ENCODE data around the gene TADA3.
"Not testable (repeated sequence)": the region's sequence is repeated elsewhere in the genome, so short reads cannot be mapped to it uniquely, and the experiment has no call there.

TADA3 gene

DNA sequence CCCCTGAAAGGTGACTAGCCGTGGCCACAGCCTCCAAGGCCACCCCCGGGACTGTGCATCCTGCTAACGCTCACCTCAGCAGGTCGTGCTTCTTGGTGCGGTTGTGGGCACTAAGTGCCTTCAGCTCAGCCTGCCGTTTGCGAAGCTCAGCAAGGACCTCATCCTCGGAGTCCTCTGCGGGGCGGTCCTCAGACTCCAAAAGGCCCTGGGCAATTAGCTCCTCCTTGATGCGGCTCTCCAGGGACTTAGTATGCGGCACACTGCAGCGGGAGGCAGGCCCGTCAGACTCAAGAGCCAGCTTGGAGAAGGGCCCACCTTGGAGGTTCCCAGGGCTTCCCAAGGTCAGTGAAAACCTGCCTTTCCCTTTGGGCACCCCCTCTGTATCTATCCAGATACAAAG lies 8.3 kb downstream of the TADA3 start:
- TF ChIP-seq ZNF274 (IDR thresholded peaks at IDR 0.05; ENCODE audit: low read depth, low read length), result no peak
- H3K4me3 ChIP-seq (ENCODE audit: low read length), result no peak overlapping the region

DNA sequence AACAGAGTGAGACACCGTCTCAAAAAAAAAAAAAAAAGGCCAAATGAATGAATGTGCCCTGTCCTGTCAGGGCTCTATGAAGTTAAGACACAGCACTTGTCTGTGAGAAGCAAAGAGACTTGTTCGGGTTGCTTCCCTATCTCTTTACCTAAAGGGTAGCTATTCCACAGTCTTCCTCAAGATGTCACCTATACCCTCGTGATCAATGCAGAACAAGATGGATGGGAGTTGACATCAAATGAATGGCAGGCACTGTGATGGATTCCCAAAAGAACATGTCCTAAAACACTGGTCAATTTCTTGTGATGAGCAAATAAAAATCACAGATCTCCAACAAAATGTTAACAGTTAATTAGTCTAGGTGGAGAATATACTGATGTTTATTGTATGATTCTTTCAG lies 9.5 kb downstream of the TADA3 start:
- no peak overlapping the region for H3K4me3 ChIP-seq (ENCODE audit: low read length)
- no peak for TF ChIP-seq ZNF274 (IDR thresholded peaks at IDR 0.05; ENCODE audit: low read depth, low read length)

DNA sequence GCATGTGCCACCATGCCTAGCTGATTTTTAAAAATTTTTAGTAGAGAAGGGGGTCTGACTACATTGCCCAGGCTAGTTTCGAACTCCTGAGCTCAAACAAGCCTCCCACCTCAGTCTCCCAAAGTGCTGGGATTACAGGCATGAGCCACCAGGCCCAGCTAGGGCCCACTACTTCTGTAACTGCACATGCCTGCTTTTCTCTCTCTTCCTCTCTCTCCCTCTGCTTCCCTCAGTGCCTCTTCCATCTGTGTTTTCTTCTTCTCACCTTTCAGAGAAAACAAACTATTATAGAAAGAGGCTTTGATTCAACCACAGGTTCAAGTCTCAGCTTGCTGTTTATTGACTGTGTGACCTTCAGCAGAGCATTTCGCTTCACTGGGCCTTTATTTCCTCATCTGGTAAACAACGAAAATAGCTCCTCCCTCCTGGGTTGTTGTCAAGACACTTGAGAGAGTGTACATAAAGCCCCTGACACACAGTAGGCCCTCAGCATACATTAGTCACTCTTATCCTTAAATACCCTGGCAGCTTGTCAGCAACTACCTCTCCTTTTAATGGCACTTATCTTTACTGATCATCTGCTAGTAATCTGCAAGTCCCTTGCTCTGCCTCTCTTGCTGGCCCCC lies 10.2 kb downstream of the TADA3 start:
- no peak overlapping the region for H3K4me3 ChIP-seq (ENCODE audit: low read length)

DNA sequence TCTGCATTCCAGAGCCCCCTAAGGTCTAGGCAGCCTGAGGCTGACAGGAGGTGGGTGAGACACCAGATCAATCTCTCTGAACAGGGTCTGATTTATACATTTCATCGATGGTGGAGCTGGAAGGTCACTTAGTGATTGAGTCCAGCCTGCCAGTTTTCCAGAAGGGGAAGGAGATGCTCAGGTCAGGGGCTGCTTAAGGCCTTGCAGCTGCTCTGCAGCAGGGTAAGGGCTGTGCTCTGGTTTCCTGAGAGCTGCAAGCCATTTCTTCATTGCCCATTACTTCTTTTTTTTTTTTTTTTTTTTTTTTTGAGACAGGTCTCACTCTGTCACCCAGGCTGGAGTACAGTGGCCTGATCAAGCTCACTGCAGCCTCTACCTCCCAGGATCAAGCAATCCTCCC lies 10.7 kb downstream of the TADA3 start:
- no peak for TF ChIP-seq ZNF274 (IDR thresholded peaks at IDR 0.05; ENCODE audit: low read depth, low read length)
- H3K4me3 ChIP-seq (ENCODE audit: low read length), result no peak overlapping the region

More for the DNA sequence above, 10.2 kb downstream of the TADA3 start:
- TF ChIP-seq ZNF274 (IDR thresholded peaks at IDR 0.05; ENCODE audit: low read depth, low read length), result no peak

DNA sequence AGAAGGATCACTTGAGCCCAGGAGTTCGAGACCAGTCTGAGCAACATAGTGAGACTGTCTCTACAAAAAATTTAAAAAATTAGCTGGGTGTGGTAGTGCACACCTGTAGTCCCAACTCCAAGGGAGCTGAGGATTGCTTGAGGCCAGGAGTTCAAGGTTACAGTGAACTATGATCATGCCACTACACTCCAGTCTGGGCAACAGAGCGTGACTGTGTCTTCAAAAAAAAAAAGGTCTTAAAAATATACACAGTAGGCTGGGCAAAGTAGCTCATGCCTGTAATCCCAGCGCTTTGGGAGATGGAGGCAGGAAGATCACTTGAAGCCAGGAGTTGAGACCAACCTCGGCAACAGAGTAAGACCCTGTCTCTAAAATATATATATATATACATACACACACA lies 11.4 kb downstream of the TADA3 start:
- no peak overlapping the region for H3K4me3 ChIP-seq (ENCODE audit: low read length)
- no peak for TF ChIP-seq ZNF274 (IDR thresholded peaks at IDR 0.05; ENCODE audit: low read depth, low read length)

DNA sequence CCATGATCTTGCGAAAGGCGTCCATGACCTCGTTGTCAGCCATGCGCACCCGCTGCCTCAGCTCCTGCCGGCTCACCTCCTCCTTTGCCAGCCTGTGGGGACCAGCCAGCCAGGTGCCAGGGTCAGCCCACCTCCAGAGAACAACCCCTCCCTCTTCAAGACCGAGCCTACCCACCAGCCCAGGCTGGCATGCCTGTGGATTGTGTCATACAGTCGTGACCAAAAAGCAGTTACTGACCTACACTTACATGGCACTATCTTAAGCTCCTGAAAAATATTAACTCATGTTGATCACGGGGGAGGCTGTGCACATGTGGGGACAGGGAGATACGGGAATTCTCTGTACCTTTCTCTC lies 11.8 kb downstream of the TADA3 start:
- no peak overlapping the region for H3K4me3 ChIP-seq (ENCODE audit: low read length)
- TF ChIP-seq ZNF274 (IDR thresholded peaks at IDR 0.05; ENCODE audit: low read depth, low read length), result no peak

DNA sequence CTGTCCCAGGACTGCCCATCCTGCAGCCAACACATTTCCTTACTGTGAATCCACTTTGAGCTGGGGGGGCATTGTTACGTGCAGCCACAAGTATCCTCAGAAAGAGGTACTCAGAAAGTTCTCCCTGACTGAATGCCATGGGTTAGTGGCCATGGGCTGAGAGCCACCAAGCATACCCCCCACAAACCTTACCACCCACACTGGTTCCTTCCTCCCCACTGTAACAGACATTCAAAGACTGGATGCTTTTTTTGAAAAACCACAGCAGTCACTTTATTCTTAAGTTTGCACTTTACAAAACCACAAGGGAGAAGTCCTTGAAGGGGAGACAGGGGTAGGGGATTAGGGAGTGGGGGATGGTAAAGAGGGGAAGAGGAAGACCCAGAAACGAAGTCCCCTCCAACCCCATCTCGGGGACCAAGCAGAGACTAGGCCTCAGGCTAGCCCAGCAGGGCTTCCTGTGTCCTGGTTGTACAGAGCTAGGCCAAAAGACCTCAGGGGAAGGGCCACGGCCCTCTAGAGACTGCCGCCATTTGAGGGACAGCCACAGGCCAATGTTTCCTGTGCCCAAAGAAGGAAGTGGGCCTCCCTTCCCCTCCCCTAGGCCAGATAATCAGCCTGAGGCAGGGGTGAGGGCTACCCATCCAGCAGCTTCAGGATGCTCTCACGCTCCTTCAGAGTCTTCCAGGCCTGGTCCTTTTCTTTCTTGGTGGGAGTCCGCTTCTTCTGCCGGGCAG lies 12.4 kb downstream of the TADA3 start:
- no peak overlapping the region for H3K4me3 ChIP-seq (ENCODE audit: low read length)
- no peak for TF ChIP-seq ZNF274 (IDR thresholded peaks at IDR 0.05; ENCODE audit: low read depth, low read length)

DNA sequence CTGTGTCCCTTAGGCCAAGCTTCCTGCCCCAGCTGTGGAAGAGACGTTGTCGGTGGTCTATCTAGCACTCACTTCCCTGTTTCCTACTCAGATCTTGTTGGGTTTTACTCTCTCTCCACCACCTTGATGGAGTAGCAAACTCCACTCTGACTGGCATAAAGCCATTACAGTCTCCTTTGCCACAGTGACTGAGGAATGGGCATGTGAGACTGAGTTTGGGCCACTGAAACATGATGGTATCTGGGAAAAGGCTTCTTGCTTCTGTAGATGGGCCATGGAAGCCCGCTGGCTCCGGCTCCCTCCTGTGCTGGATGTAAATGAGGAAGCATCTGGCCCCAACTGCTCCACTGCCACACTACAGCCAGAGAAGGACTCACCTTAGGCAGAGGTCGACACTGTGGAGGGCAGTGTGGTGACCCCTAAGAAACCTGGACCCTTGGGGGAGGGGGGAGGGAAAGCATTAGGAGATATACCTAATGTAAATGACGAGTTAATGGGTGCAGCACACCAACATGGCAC lies 13.1 kb downstream of the TADA3 start:
- no peak overlapping the region for H3K4me3 ChIP-seq (ENCODE audit: low read length)
- TF ChIP-seq ZNF274 (IDR thresholded peaks at IDR 0.05; ENCODE audit: low read depth, low read length), result no peak

DNA sequence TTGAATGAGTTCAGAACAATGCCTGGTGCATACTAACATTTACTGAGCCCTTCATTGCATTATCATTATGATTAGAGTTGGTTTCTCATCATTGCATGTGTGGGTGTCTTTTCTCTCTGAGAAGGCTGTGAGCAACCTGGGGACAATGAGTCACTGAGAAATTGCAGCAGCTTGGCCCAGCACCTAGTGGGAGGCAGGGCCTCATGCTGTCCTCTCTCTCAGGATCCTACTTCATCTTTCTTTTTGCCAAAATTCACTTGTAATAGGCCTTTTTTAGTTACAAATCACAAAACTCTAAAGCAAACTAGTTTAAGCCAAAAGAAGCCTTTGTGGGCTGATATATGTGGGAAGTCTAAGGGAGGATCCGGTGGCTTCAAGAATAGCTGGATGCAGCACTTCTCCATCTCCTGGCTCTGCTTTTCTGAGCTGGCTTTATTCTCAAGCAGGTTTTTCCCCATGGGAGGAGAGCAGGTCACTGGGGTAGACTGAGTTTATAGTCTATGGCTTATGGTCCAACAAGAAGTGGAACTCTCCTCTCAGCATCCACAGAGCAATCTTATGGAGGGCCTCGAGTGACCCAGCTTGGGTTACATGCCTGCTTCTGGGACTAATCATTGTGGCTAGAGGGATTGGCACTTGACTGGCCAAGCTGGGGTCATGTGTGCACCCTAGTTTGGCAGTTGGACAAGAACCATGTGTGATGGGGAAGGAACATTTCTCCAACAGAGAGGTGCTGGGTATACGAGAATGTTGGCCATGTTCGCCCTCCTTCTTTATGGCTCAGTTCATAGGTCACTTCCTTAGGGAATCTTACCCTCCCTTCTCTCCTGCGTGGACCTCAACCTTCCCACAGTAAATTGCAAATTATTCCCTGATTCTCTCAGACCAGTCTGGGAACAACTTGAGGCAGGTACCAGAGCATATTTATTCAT lies 13.9 kb downstream of the TADA3 start:
- no peak for TF ChIP-seq ZNF274 (IDR thresholded peaks at IDR 0.05; ENCODE audit: low read depth, low read length)
- no peak overlapping the region for H3K4me3 ChIP-seq (ENCODE audit: low read length)

DNA sequence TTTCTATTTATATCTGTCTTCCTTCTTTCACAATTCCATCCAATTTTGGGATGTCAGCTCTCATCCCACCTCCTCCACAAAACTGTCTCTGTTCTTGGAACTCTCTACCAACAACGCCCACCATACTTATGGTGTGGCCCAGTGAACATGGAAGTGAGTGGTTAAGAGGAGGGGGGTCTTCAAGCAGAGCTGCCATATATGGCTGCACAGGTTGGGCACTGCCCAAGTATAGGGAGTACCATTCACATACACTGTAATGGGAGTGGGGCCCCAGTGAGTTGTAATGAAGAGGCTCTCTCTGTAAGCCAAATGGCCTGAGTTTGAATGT lies 14.6 kb downstream of the TADA3 start:
- no peak overlapping the region for H3K4me3 ChIP-seq (ENCODE audit: low read length)
- TF ChIP-seq ZNF274 (IDR thresholded peaks at IDR 0.05; ENCODE audit: low read depth, low read length), result no peak

DNA sequence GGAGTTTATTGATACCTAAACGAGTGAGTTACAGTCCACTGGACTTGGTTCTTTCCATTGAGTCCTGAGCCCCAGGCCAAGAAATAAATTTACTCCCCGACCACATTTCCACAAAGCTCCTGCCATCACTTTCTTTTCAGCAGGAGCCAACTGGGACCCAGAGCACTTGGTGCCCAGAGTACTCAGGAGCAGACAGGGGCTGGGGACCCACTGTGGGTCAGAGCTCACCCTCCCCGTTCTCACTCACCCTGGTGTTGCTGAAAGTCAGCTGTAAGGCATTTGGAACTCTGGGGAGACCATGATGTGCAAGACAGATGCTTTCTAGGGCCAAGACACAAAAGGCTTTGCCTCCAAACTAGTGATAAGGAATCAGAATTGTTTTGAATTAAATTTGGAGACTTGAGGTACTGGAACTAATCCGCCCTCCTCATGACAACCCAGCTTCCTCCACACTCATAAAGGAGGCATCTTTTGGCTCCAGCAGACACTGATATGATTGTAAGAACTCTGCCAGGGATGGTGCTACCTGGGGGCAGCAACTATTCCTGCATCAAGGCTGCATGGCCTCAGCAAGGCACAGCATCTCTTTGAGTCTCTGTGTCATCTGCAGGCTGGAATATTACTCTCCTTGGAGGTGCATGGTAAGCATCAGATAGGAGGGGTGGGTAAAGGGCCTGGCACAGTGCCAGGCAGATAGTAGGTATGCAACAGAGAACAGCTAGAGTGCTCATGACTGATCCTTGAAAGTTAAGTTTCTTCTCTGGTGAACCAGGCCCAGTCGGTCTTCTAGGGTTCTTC lies 15.2 kb downstream of the TADA3 start:
- no peak overlapping the region for H3K4me3 ChIP-seq (ENCODE audit: low read length)
- no peak for TF ChIP-seq ZNF274 (IDR thresholded peaks at IDR 0.05; ENCODE audit: low read depth, low read length)

DNA sequence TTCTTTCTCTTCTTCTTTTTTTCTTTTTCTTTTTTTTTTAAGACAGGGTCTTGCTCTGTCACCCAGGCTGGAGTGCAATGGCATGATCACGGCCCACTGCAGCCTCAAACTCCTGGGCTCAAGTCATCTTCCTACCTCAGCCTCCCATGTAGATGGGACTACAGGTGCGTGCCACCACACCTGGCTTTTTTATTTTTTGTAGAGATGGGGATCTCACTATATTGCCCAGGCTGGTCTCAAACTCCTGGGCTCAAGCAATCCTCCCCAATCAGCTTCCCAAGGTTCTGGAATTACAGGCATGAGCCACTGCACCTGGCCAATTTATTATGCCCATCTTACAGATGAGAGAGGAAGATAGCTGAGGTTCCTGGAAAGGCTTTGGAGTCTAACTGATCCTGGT lies 21.3 kb downstream of the TADA3 start:
- H3K4me3 ChIP-seq (ENCODE audit: low read length), result not testable (repeated sequence)

DNA sequence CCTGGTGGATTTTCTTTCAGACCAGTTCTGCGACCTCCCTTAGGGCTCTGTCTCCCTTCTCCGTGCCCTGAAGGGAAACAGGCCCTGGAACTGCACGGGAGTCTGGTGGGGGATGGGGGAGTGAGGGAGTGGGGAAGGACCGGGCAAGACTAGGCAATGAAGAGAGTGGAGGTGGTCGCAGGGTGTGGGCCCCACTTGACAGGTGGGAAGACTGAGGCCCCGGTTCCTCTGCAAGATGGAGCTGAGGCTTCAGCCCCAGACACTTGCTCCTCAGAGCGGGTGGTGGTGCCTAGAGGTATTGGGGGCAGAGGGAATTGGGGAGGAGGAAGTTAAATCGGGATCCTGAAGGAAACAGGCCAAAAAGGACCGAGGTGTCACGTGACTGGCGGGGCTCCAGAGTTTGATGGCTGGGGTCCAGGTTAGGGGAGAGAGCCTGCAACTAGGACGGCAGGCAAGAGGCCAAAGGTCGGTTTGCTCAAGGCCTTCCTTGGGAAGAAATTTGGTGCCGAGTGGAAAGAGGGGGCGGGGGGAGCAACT lies 21.9 kb downstream of the TADA3 start:
- no peak for TF ChIP-seq ZNF274 (IDR thresholded peaks at IDR 0.05; ENCODE audit: low read depth, low read length)
- no peak overlapping the region for H3K4me3 ChIP-seq (ENCODE audit: low read length)

Data from GM08714 (cell line).